ENCODE measurements around the gene MAP3K6.
A peak's percentile ranks its signal among the peaks of the same experiment; 100 is the strongest.
"Not testable (repeated sequence)": the region's sequence is repeated elsewhere in the genome, so short reads cannot be mapped to it uniquely, and the experiment has no call there.

Gene MAP3K6, protein sequence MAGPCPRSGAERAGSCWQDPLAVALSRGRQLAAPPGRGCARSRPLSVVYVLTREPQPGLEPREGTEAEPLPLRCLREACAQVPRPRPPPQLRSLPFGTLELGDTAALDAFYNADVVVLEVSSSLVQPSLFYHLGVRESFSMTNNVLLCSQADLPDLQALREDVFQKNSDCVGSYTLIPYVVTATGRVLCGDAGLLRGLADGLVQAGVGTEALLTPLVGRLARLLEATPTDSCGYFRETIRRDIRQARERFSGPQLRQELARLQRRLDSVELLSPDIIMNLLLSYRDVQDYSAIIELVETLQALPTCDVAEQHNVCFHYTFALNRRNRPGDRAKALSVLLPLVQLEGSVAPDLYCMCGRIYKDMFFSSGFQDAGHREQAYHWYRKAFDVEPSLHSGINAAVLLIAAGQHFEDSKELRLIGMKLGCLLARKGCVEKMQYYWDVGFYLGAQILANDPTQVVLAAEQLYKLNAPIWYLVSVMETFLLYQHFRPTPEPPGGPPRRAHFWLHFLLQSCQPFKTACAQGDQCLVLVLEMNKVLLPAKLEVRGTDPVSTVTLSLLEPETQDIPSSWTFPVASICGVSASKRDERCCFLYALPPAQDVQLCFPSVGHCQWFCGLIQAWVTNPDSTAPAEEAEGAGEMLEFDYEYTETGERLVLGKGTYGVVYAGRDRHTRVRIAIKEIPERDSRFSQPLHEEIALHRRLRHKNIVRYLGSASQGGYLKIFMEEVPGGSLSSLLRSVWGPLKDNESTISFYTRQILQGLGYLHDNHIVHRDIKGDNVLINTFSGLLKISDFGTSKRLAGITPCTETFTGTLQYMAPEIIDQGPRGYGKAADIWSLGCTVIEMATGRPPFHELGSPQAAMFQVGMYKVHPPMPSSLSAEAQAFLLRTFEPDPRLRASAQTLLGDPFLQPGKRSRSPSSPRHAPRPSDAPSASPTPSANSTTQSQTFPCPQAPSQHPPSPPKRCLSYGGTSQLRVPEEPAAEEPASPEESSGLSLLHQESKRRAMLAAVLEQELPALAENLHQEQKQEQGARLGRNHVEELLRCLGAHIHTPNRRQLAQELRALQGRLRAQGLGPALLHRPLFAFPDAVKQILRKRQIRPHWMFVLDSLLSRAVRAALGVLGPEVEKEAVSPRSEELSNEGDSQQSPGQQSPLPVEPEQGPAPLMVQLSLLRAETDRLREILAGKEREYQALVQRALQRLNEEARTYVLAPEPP (N-terminal part only)

DNA sequence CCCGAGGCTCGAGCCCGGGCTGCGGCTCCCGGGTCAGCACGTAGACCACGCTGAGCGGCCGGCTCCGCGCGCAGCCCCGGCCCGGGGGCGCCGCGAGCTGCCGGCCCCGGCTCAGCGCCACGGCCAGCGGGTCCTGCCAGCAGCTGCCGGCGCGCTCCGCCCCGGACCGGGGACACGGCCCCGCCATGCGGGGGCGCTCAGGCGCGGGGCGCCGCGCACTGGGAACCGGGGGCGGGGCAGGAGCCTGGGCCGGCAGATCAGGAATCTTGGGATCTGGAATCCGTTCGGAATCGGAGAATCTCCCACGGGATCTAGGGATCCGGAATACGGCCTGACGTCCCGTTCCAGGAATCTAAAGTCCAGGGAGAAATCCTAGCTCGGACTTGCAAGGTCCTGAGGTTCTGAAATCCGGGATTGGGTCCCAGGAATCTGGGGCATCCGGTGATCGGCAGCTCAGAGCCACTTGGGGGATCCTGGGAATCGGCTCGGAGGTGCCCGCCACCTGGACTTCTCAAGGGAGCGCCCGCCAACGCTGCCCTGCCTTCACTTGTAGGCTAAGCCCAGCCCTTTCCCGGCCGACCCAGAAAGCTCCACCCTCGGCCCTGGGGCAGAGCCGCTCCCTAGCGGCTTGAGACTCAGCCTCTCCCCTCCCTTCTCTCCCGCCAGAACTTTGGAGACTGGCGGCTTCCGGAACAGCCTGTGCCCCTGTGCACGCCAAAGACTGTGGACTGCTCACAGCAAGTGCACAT lies at the start of gene MAP3K6:
MAP3K6 (minus strand) TSS at position 551 of the 749 bp plus-strand sequence; CDS start at position 187, 364 bp downstream.
- peak; percentile 69 for DNase-seq

DNA sequence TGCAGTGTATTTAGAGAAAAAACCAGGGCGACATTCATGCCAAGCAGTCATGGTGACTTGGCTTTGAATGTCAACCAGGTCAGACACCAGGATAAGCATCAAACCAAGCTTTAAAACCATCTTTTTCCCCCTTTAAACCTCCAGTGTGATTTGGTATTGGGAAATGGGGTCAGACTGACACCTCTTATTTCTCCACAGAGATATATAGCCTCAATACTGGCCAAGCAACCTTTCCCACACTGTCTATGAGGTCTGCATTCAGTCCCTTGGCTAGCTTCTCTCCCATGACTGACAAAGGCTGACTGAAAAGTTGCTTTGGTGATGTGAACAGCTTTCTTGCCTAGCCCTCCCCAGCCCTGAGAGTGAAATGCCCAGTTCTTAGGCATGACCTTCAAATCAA lies 47.3 kb upstream of the MAP3K6 start:
- DNase-seq: no peak

DNA sequence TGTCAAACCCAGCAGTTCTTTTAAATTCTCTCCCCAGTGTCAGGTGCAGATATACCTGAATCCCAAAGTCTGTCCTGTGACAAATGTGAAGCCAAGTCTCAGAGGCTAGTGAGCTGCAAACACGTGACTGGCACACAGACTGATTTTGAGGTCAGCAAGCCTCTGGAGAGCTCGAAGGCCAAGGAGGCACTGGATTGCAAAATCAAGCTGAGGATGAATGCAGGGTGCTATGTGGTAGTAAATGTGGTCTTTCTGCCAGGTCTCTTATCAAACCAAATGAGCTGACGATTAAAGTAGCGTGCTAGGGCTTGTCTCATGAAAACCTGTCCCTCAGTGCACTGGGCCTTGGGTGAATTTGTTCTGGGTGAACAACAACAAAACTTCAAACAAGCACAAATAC lies 46.2 kb upstream of the MAP3K6 start:
- no peak for DNase-seq

DNA sequence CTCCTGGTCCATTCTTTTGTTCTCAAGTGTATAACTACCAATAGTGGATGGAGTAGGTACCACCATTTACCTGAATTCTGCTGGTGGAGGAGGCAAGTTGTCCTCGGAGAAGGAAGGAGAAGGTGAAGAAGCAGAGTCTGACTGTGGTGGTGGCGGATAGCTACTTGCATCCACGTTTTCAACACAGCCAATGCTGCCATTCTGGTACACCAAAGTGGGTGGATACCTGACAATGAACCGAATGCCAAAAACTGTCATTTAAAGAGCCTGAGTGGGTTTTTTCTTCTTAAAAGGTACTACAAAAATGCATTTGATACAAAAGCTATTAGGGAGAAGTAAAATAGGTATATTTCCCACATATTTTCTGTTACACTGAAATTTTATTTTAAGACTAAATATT lies 45.7 kb upstream of the MAP3K6 start:
- DNase-seq: no peak

DNA sequence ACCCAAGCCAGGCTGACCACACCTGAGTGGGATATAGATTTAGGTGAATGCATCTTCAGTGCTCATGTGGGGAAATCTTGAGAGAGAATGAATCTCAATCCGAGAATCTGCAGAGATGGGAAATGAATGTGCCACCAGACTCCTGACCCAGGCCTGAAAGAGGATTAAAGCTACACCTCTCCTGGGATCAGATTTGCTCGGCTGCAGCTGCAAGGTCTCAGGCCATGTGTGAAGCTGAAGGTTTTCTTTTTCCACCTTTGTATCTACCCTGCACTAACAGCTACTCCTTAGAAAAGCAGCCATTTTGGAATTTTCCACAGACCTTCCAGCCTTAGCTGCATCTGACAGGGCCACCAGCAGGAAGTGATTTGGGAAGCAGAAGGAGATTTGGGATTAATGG lies 43.9 kb upstream of the MAP3K6 start:
- DNase-seq: no peak

DNA sequence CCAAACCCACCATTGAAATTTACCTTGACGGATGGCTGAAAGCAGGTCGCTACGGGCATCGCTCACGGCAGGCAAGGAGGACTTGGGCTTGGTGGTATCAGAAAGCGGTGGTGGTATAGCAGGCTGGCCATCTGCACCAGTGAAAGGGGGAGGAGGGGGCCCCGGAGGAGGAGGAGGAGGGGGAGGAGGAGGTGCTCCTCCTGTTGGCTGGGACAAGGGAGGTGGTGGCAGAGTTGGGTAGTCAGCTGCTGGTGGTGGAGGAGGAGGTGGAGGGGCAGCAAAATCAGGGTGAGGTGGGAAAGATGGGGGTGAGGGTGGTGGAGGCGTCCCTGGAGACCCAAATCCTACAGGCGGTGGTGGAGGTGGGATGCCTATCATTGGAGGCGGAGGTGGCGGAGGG lies 42.9 kb upstream of the MAP3K6 start:
- DNase-seq: no peak

DNA sequence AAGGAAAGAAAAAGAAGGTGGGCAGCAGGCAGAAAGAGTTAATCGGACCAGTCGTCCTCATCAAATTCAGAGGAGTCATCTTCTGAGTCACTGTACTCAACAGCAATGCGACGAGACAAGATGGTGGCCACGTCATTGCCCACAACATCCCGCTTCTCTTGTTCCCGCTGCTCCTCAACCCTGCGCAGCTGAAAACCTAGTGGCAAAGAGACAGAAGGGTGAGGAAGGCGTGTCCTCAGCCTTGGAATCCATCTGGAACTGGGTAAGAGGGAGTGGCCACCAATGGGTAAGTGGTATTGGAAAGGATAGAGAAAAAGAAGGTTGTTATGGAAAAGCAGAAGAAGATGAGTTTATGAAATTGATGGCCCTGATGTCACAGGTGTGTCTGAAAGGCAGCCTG lies 41.4 kb upstream of the MAP3K6 start:
- DNase-seq: no peak

DNA sequence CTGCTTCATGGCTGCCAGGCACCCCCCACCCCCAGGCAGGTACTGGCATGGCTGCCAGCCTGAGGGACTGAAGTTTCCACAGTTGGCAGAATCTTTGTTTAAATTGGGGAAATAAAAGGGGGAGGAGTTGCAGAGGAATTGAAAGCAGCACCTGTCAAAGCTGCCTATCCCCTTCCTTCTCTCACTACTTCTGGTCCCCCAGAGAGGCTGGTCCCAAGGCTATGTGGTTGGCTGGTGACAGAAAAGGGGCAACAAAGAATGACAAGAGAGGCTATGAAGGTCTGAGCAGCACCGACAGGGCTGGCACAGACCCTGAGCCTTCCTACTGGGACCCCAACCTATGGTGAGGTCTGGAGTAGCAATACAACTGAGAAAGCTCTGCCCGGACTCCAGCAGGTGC lies 40.0 kb upstream of the MAP3K6 start:
- DNase-seq: not testable (repeated sequence)

DNA sequence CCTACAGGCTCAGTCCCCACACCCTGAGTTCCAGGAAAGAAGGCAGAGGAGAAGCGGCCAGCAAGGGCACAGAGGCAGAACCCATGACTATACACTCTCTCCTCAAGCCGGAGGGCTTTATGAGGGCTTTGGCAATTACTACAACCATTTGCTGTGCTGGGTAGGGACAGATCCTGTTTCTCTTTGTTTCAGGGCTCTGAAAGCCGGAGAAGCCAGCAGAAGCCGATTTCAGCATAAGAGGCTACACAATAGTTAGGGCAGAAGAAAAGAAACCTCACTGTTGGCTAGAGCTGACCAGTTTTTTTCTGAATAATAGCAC lies 39.6 kb upstream of the MAP3K6 start:
- DNase-seq: no peak

DNA sequence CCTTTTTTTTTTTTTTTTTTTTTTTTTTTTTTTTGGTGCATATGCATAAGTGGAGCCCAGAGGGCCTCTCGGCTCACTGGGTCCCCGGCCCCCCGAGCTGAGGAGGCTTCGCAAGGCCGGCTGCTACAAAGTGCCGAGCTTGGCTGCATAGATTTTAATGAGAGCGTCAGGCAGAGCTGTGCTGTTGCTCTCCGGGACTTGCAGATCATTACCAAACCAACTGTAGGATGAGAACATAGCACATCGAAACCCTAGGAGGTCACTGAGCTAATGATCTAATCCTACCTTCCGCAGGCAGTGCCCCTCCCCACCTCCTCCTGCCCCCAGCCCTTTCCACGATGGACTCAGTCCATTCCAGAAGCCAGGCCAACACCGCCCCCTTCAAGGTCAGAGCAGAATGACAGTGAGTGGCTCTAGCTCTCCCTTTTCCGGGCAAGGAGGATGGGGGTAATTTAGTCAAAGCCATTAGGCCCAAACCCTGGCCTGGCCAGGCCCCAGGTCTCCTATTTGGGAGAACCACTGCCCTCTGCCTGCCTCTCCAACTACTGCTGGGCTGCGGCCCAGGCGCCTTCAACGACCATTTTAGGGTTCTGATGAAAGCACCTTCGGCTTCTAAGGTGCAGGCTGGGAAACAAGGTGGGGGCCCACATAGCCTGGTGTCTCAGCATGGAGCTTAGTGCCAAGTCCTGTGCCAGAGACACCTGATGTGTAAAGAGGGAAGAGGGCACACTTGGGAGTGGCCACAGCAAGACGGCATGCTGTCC lies 39.0 kb upstream of the MAP3K6 start:
- not testable (repeated sequence) for DNase-seq

DNA sequence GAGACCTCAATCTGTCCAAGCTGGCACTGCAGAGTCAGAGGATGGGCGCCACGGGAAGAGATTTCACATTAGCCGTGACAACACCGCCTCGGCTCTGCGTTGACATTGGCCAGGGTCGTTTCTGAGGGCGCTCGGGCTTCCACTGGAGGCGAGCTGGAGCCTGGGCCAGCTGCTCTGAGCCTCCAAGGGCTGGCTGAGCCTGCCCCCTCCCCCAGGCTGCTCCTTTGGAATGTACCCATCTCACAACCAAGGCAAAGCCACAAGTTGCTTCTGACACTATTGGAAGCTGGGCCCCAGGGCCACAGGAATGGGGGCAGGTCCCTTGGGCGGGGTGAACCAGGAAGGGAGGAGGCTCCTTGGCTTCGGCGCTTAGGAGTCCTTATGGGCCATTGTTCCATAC lies 38.3 kb upstream of the MAP3K6 start:
- DNase-seq: no peak

DNA sequence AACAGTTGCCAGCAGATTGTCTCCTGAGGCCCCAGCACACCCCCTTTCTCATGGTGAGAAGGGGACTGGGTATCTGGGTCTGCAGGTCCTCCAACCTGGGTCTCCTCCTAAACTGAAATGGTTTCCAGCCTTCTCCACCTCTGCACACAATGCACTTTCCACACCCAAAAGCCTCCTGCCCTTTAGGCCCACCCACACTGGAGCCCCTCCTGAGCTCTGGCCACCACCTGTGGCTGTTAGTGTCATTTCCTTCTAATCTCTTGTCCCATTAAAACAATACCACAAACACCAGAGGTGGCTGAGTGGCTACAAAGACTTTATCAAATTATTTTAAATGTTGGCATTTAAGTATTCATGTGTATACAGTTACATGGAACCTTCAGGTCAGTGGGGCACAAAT lies 37.2 kb upstream of the MAP3K6 start:
- no peak for DNase-seq

DNA sequence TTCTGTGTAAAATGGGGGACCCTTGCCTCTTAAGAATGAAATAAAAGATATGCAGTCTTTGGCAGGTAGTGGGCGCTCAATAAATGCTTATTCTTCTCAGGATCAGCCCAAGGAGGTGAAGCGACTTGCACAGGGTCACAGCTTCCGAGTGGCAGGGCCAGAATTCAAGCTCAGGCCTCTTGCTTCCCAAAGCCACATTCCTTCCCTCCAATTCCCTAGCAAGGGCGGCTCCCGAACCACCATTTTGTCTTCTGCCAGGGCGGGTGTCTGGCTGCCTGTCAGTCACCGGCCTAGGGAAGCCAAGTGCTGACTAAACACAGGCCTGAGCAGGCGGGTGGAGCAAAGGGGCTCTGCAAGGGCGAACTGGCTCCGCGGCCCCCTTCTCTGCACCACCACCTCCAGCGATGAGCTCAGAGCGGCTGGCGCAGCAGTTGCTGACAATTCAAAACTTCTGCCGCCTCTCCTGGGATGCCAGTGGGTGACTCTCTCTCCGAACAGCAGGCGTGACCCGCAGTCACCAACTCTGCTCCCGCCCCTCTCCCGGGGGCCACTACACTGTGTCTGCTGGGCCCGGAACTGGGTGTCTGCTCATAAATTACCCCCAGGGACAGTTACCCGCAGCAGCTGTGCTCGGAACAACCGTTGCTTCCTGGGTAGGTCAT lies 36.4 kb upstream of the MAP3K6 start:
- peak; percentile 54 for DNase-seq

DNA sequence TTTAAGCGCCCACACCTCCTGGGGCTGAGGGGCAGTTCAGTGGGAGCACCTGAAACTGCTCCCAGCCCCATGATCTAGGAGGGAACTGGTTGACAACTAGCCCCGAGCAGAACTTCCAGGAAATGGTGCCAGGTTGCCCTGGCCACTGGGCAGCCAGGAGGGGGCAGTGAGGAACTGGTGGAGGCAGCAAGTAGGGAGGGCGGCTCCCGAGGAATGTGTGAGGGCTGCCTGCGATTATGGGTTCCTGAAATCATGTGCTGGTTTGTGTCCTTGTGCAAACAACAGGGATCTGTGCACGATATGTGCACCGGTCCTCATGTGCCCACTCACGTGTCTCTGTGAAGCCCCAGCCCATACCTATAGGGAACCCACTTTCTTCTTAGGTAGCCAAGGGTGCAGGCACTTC lies 35.6 kb upstream of the MAP3K6 start:
- peak; percentile 35 for DNase-seq

DNA sequence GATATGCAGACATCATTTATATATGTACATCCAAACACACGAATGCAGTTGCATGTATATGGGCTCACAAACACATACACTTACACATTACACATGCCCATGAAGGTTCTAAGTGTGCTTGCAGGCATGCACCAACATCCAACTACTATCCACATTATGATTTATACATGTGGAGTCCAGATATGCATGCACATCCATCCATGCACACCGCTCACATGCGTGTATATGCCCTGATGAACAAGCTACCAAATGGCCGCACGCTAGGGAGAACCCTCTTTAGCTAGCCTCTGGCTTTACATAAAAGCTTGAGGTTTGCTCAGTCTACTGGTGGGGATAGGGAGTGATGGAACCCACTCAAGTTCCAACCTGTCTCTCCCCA lies 34.2 kb upstream of the MAP3K6 start:
- no peak for DNase-seq

DNA sequence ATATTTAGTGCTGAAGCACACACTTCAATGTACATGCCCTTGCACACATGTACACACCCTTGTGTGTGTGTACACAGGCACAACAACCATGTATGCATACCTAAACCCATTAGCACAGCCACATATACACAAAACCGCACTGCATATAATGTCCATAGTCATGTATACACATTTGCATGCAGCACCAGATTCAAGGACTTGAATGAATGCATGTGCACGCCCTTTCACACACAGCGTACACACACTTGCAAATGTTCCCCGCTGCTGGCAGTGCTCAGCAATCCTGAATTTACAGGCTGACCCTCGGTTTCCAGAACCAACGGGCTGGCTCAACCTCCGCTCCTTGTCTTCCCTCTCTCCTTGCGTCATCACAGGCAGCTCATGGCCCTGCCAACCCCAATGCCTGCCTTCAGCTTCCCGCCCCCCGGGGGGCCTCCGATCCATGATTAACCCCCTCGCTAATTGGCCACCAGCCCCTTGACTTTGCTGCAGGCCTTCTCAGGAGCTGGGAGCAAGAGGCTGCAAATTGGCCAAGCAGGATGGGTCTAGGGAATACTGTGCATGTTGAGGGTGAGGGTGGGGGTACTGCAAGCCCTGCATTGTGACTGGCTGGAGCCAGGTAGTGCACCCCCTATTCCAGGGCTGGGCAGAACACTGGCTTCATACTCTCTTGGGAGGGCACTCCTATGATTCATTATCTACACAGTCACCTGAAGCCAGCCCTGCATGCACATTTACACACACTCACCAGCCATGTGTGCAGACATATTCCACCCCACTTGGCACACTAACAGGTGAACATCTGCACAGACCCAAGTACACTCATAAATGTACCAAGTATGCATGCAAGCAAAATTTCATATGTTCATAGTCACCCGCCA lies 33.6 kb upstream of the MAP3K6 start:
- DNase-seq: no peak

DNA sequence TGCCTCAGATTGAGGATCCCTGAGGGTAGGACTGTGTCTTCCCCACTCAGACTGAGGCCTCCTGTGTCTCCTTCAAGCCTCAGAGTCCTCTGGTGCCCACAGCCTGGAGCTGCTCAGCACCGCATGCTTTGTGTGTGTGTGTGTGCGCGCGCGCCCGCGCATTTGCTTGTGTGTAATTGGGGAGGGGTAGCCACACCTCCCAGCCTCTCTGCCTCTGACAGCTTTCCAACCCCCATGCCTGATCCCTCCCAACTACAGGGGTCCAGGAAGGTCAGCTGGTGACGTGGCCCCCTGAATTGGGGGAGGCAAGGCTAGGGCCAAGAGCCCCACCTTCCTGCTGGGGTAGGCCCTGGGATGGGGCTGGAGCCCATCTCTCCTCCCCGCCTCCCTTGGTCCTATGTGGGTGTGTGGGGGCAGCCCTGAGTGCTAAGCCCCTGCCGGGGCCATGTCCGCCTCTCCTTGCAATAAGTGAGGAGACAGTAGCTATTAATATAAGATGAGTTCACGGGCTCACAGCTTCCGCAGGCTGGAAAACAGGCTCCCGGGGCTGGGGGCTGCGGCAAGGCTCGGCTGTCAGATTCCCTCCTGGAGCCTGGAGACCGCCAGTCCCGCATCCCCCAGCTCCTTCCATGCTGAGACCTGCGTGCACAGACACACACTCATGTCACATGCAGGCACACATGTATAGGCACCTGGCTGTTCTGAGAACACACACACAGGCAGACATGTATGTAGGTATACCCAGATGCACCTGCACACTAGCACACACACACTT lies 32.7 kb upstream of the MAP3K6 start:
- DNase-seq: no peak

DNA sequence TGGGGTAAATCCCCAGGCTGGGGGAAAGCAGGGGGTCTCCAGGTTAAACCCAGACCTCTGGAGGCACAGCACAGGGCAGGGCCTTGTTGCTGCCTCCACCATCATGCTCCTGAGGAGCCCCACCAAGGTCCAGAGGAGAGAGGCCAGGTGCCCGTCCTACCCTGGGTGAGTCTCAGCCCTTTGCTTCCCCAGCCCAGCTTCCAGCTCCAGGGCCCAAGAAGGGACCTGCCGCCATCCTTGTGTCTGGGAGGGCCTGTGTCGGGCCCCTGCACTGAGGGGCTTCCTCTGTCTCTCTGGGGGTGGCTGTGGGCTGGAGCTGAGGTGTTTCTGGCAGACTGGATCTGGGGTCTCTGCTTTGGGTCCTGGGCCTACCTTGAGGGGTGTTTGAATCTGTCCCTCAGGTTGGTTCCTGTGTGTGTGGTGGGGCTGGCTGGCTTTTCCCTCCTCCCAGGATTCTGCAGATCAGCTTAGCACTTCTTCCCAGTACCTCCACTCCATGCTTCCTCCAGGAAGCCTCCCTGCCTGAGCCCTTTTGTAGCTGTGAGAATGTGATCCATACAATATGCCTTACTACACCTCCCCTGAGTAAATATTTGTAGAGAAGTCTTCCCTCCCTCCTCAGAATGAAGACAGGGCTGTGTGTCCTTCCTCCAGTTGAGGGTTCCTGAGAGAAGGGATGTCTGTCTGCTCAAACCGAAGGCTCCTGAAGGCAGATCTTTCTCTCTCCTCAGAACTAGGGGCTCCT lies 31.8 kb upstream of the MAP3K6 start:
- DNase-seq: no peak

DNA sequence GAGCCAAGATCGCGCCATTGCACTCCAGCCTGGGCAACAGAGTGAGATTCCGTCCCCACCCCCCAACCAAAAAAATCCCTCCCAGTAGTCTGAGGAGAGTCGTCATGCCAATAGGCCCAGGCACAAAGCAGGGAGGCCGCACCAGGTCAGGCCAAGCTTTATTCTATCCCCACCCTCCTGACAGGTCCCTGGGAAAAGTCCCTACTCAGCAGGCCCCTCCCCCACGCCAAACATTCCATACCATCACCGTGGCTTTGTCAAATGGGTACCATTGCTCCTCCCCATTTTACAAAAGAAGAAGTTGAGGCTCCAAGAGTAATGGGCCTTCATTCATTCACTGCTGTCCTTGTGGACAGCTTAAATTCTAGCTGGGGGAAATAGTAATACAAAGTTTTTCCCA lies 31.0 kb upstream of the MAP3K6 start:
- no peak for DNase-seq
